Right cardiac atrium (tissue), 5 donors: Measurements from ENCODE around the gene ZNF865. TPM values are rescaled to one million over a fixed set of nuclear protein-coding genes. Genes with fewer than 3 reads are reported as not detected.

Experiments used
- ATAC-seq, 2 donors: fragments of 200-7000 bp; cut with Tn5 transposase; one replicate each; pipeline versions ENCODE4 v1.8.0 to v1.9.1; 2020; ENCODE audit warnings: moderate library complexity in 2 of 2, mild to moderate bottlenecking in 1 of 2
- DNase-seq, 3 donors: peaks; one replicate each; pipeline ENCODE4 v3.0.0-alpha.2; 2020
- H3K27ac ChIP-seq: one replicate; pipeline ENCODE4 v1.5.1; 2013; ENCODE audit warnings: mild to moderate bottlenecking, low read length, control low read depth, moderate library complexity
- H3K27me3 ChIP-seq: one replicate; pipeline ENCODE4 v1.6.1; 2013; ENCODE audit not compliant: control insufficient read depth, insufficient read depth
- H3K4me1 ChIP-seq: one replicate; pipeline ENCODE4 v1.6.1; 2013; ENCODE audit warnings: low read length; ENCODE audit not compliant: control insufficient read depth, insufficient read depth
- H3K4me3 ChIP-seq: one replicate; pipeline ENCODE4 v1.5.1; 2013; ENCODE audit warnings: low read length, control low read depth
- H3K9me3 ChIP-seq: one replicate; pipeline ENCODE4 v1.6.1; 2013; ENCODE audit warnings: low read length; ENCODE audit not compliant: control insufficient read depth
- WGBS: extraction: QIAGEN DNeasy Blood & Tissue Kit; methylation state at CpG from one replicate; pipeline ENCODE4 v1.1.7; 2013; 5-methylcytosine and 5-hydroxymethylcytosine counted together
- intact Hi-C, 4 donors: fragments of 100-400 bp; cut with DNase I; formaldehyde crosslinking; loops; one replicate each; pipeline versions ENCODE4 v1.11.0 to v1.14.0; 2022 to 2023
- polyA plus RNA-seq: library from polyadenylated mRNA; stranded (reverse); fragments of 200-250 nt; gene quantifications from one replicate; pipeline ENCODE4 v1.2.3, GENCODE V29; 2013
- total RNA-seq, 4 donors: library from RNA; stranded (reverse); fragmentation: NEBNext Ultra II Directional; extraction: Animal tissue kit (Norgen Biotek cat#: 25700); gene quantifications; one replicate each; pipeline ENCODE4 v1.2.1, GENCODE V29; 2021
- donor health status: healthy with polysubstance abuse.
- donor health status: DM: no; HTN: yes; CAD: no.
- donor health status: DM: no; HTN: no; CAD: no.
- donor health status: DM: no; HTN: yes; CAD: no; lungs with severe emphysema.
- donor health status: DM: yes; HTN: yes; CAD: no.

The ZNF865 gene
- total and polyA plus RNA-seq, 5 donors, result 17.2 to 20.8 (median 20.0) TPM

DNA sequence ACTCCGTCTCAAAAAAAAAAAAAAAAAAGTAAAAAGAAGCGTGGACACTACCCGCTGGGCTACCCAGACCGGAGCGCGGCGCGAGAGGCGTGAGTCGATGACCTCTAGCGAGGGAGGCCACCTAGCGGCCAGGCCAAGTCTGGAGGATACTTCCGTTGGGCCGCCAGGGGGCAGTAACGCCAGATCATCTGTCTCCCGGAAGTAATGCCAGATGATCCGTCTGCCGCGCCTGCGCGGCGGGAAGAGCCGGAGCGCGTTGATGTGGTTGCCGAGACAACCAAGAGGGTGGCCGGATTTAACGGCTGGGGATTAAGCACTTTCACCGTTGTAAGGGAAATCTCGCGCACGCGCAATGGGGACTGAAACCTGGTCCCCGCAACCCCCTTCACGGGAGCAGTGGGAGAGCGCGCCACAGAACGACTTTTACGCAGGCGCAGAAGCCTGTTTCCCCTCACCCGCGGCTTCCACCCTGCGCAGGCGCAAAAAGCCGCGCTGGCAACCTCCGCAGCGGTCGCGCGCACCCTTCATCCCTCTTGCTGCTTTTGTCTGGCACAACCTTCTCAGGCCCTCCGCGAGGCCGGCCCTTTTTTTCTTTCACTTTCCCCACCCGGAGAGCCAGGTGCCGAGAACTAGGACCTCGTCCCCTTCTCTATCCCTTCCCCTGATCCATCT lies 48.3 kb downstream of the ZNF865 start:
- H3K27me3 ChIP-seq, result no peaks in the 10 kb centered on the region
- intact Hi-C loops, result no loop called here
- H3K4me3 ChIP-seq, result peak overlapping the region; percentile 92
- ATAC-seq, result peak; percentile 72 to 75
- under 1% methylated on average over 57 of the region's 57 CpGs for WGBS
- H3K9me3 ChIP-seq, result no peaks in the 10 kb centered on the region
- DNase-seq, result peak; percentile 98 to 99 (median 99)
- peak overlapping the region; percentile 99 for H3K27ac ChIP-seq
- peaks cover 14% of the 10 kb centered on the region for H3K4me1 ChIP-seq

- ATAC-seq (peak; percentile 80 to 84), DNase-seq (peak; percentile 99 to 100 (median 100))
- under 1% methylated on average over 52 of the region's 52 CpGs for WGBS
- Histone ChIP-seq H3K27me3 (no peaks in the 10 kb centered on the region), H3K4me1 (peaks cover 14% of the 10 kb centered on the region), H3K4me3 (peak overlapping the region; percentile 92), H3K9me3 (no peaks in the 10 kb centered on the region), H3K27ac (peak overlapping the region; percentile 99)
- intact Hi-C loops, result no loop called here
These were observed 48.9 kb downstream of the ZNF865 start for GRCh38 chr19:55654323-55654867.

DNA sequence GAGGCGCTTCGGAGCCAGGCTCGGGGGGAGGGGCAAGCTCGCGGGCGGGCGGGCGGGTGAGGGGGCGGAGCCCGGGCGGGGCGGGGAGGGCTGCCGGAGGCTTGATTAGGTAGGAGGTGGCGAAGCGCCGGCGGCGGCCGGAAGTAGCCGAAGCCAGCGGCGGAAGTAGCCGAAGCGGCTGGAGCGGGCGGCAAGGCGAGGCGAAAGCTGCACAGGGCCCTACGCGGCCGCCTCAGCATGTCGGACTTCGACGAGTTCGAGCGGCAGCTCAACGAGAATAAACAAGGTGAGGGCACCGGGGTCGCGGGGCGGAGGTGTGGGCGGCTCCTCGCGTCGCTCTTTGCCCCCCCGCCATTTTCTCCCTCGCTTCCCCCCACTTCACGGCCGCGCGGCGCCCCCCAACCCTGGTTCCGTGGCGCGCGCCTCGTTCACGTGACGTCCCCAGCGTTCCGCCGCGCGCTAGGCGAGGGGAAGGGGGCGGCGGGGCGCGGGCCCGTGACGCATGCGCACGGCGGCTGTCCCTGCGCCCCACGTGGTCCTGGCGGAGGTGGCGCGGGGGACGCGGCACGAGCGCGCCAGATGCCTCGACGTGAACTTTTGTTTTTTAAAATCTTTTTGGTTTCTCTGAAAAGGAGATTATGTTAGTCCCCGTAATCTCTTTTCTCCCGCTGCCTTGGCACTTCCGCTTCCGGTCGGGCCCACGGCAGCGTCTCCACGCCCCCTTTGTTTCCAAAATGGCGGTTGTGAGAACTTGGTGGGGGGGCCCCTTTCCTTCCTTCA lies 49.6 kb downstream of the ZNF865 start, which contains the start of gene U2AF2:
TSS of gene U2AF2 (plus strand) at position 168 of the 780 bp plus-strand sequence. CDS start at position 238, 70 bp downstream.
- peak within 1 kb of the TSS; percentile 99 for H3K27ac ChIP-seq
- no peaks in the 10 kb centered on the region for H3K27me3 ChIP-seq
- H3K4me1 ChIP-seq, result peaks cover 14% of the 10 kb centered on the region
- intact Hi-C loops, result no loop called here
- DNase-seq (peak; percentile 96 to 99 (median 98)), ATAC-seq (peak; percentile 69 to 71)
- under 1% methylated on average over 94 of the region's 95 CpGs for WGBS
- H3K9me3 ChIP-seq, result no peaks in the 10 kb centered on the region
- H3K4me3 ChIP-seq, result peak within 1 kb of the TSS; percentile 92

DNA sequence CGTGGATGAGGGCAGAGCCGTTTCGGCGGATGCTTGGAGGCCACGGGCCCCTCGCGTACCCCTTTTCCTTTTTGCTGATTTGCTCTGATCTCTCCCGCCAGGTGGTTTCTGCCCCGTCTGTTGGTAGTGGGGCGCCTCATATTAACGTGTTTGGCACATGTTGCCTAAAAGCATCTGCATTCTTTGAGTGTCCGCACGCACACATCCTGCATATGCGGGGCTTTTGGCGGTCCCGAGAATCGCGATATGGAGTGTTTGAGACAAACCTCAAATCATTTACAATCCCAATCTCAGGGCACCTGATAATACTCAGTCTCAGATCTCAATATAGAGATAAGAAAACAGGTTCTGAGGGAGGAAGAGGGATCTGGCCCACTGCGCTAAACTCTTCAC lies 50.2 kb downstream of the ZNF865 start:
- no peaks in the 10 kb centered on the region for H3K9me3 ChIP-seq
- intact Hi-C loops, result no loop called here

GRCh38 chr19:55656552-55656951 lies 51.1 kb downstream of the ZNF865 start:
- peak overlapping the region; percentile 92 for H3K4me3 ChIP-seq
- H3K27me3 ChIP-seq, result no peaks in the 10 kb centered on the region
- H3K27ac ChIP-seq, result no peak overlapping the region
- DNase-seq (no peak), ATAC-seq (no peak)
- WGBS, result 54% methylated on average over 7 of the region's 7 CpGs
- H3K9me3 ChIP-seq, result no peaks in the 10 kb centered on the region
- peaks cover 14% of the 10 kb centered on the region for H3K4me1 ChIP-seq
- intact Hi-C loops, result no loop called here

More for the DNA sequence above, 50.2 kb downstream of the ZNF865 start:
- Histone ChIP-seq H3K27ac (peak overlapping the region; percentile 92), H3K4me1 (peaks cover 14% of the 10 kb centered on the region), H3K27me3 (no peaks in the 10 kb centered on the region), H3K4me3 (peak overlapping the region; percentile 92)
- DNase-seq (peak in 1 of 3 donors; percentile 38), ATAC-seq (no peak)
- under 1% methylated on average over 19 of the region's 19 CpGs for WGBS

GRCh38 chr19:55656988-55657747 lies 51.7 kb downstream of the ZNF865 start:
- DNase-seq, result peak in 1 of 3 donors; percentile 73
- Histone ChIP-seq H3K9me3 (no peaks in the 10 kb centered on the region), H3K4me3 (no peak overlapping the region), H3K4me1 (peaks cover 14% of the 10 kb centered on the region), H3K27ac (no peak overlapping the region), H3K27me3 (no peaks in the 10 kb centered on the region)
- ATAC-seq, result no peak
- WGBS, result 43% methylated on average over 18 of the region's 18 CpGs
- intact Hi-C loops, result no loop called here

GRCh38 chr19:55658846-55659459 lies 53.5 kb downstream of the ZNF865 start:
- H3K27me3 ChIP-seq, result no peaks in the 10 kb centered on the region
- no peak overlapping the region for H3K4me3 ChIP-seq
- DNase-seq, result no peak
- intact Hi-C loops, result no loop called here
- no peak for ATAC-seq
- 88% methylated on average over 37 of the region's 37 CpGs for WGBS
- no peak overlapping the region for H3K27ac ChIP-seq
- H3K4me1 ChIP-seq, result peaks cover 14% of the 10 kb centered on the region
- no peaks in the 10 kb centered on the region for H3K9me3 ChIP-seq

DNA sequence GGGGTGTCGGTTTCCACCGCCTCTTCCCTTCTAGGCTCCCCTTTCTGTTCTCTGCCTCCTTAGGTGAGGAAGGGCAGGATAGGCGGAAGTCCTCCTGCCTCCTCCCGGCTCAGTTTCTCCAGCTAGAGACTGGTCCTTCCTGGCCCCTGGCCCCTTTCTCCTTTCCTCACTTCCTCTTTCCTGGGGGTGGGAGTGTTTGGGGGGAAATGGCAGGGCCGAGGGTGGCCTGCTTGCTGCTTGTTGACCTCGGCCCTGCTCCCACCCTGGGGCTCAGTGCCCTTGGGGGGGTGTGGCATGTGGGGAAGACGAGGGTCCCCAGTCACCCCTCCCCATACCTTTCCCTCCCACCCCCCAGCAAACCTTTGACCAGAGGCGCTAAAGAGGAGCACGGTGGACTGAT lies 54.4 kb downstream of the ZNF865 start:
- Histone ChIP-seq H3K9me3 (no peaks in the 10 kb centered on the region), H3K27me3 (no peaks in the 10 kb centered on the region), H3K27ac (no peak overlapping the region), H3K4me1 (peaks cover 14% of the 10 kb centered on the region), H3K4me3 (no peak overlapping the region)
- intact Hi-C loops, result no loop called here
- DNase-seq (no peak), ATAC-seq (no peak)
- 65% methylated on average over 9 of the region's 9 CpGs for WGBS

GRCh38 chr19:55660404-55660803 lies 55.0 kb downstream of the ZNF865 start:
- WGBS, result 89% methylated on average over 12 of the region's 12 CpGs
- ATAC-seq, result no peak
- intact Hi-C loops, result no loop called here
- Histone ChIP-seq H3K4me1 (peaks cover 14% of the 10 kb centered on the region), H3K9me3 (no peaks in the 10 kb centered on the region), H3K27ac (no peak overlapping the region), H3K4me3 (no peak overlapping the region), H3K27me3 (no peaks in the 10 kb centered on the region)
- DNase-seq, result no peak

DNA sequence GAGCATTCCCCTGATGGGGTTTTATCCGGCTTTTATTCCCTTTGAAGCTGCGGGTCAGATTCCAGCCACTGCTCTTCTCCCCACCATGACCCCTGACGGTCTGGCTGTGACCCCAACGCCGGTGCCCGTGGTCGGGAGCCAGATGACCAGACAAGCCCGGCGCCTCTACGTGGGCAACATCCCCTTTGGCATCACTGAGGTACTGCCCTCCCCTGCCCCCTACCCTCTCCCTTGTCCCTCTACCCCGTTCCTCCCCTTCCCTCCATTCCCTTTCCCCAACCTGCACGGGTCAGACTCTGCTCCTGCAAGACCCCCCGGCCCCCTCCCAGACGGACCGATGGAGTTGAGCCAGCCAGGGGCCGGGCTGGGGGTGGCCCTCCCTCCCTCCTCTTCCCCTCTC lies 55.5 kb downstream of the ZNF865 start:
- no peak for DNase-seq
- peaks cover 14% of the 10 kb centered on the region for H3K4me1 ChIP-seq
- H3K9me3 ChIP-seq, result no peaks in the 10 kb centered on the region
- no peak overlapping the region for H3K27ac ChIP-seq
- WGBS, result 69% methylated on average over 16 of the region's 16 CpGs
- intact Hi-C loops, result no loop called here
- ATAC-seq, result no peak
- H3K4me3 ChIP-seq, result no peak overlapping the region
- H3K27me3 ChIP-seq, result no peaks in the 10 kb centered on the region
